ENCODE results near the gene ITGB8.

DNA sequence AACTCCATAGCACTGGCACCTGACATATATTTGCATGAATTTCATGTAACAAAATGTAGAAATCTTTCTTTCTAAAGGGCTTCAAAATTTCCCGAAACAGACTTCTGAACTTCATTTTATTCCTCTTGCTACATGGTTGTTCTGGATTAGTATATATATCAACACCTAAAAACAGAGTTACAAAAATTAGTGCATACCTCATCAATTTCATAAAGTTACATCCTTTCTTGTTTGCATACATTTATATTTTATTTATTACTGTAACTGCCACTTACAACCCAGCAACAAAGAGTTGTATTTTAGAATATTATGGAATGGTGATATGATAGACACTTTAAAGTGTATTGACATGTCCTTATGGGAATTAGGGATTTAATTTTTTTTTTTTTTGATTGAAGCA is 2.0 kb upstream of the ITGB8 start:
- TF ChIP-seq, protein P1, sequence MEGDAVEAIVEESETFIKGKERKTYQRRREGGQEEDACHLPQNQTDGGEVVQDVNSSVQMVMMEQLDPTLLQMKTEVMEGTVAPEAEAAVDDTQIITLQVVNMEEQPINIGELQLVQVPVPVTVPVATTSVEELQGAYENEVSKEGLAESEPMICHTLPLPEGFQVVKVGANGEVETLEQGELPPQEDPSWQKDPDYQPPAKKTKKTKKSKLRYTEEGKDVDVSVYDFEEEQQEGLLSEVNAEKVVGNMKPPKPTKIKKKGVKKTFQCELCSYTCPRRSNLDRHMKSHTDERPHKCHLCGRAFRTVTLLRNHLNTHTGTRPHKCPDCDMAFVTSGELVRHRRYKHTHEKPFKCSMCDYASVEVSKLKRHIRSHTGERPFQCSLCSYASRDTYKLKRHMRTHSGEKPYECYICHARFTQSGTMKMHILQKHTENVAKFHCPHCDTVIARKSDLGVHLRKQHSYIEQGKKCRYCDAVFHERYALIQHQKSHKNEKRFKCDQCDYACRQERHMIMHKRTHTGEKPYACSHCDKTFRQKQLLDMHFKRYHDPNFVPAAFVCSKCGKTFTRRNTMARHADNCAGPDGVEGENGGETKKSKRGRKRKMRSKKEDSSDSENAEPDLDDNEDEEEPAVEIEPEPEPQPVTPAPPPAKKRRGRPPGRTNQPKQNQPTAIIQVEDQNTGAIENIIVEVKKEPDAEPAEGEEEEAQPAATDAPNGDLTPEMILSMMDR (IDR thresholded peaks at IDR 0.05): no peak
- no peak for TF ChIP-seq POLR2A (IDR thresholded peaks at IDR 0.05)

All from suprapubic skin (tissue), 3 donors.